Psoas muscle (tissue), 8 donors: Measurements from ENCODE around the gene BTBD16. TPM values are rescaled to one million over a fixed set of nuclear protein-coding genes. Genes with fewer than 3 reads are reported as not detected.

ENCODE experiments used
- ATAC-seq, 4 donors: fragments of 200-7000 bp; cut with Tn5 transposase; one replicate each; pipeline ENCODE4 v1.9.1; 2020; ENCODE audit warnings: moderate library complexity in 3 of 4, mild to moderate bottlenecking in 2 of 4
- DNase-seq, 2 donors: peaks; one replicate each; pipeline ENCODE4 v3.0.0-alpha.2; 2020
- H3K27ac ChIP-seq: fragments of 200-600 bp; one replicate; pipeline ENCODE4 v1.8.0; 2022
- H3K27me3 ChIP-seq, 3 donors: fragments of 200-600 bp in 1 of 3; one replicate each; pipeline versions ENCODE4 v1.6.1 to v1.8.0; 2013 to 2022; ENCODE audit warnings: low read length in 2 of 3, mild to moderate bottlenecking in 2 of 3, moderate library complexity in 1 of 3; ENCODE audit not compliant: insufficient read depth in 3 of 3
- H3K36me3 ChIP-seq, 2 donors: fragments of 200-600 bp in 1 of 2; one replicate each; pipeline versions ENCODE4 v1.6.1 to v1.8.0; 2013 to 2022; ENCODE audit warnings: low read depth in 1 of 2, mild to moderate bottlenecking in 1 of 2, moderate library complexity in 1 of 2; ENCODE audit not compliant: insufficient read depth in 1 of 2
- H3K4me1 ChIP-seq: fragments of 200-600 bp; one replicate; pipeline ENCODE4 v1.8.0; 2022
- H3K4me3 ChIP-seq: fragments of 200-600 bp; one replicate; pipeline ENCODE4 v1.8.0; 2022; ENCODE audit warnings: mild to moderate bottlenecking
- H3K9me3 ChIP-seq: fragments of 200-600 bp; one replicate; pipeline ENCODE4 v1.8.0; 2022
- WGBS, 3 donors: extraction: QIAGEN DNeasy Blood & Tissue Kit; methylation state at CpG; one replicate each; pipeline versions ENCODE4 v1.1.6 to v1.1.7; 2013; 5-methylcytosine and 5-hydroxymethylcytosine counted together
- intact Hi-C, 2 donors: fragments of 100-400 bp; cut with DNase I; formaldehyde crosslinking; loops; one replicate each; pipeline versions ENCODE4 v1.11.0 to v1.14.2; 2022
- polyA plus RNA-seq, 3 donors: library from polyadenylated mRNA; stranded (reverse); fragments of 200-250 nt; gene quantifications; one replicate each; pipeline ENCODE4 v1.2.3, GENCODE V29; 2013
- total RNA-seq, 4 donors: library from RNA; stranded (reverse); fragmentation: NEBNext Ultra II Directional in 2 of 4; extraction: Animal tissue kit (Norgen Biotek cat#: 25700) in 2 of 4; gene quantifications; one replicate each; pipeline versions ENCODE4 v1.2.1 to v1.2.4, GENCODE V29; 2021 to 2023
- TF ChIP-seq, protein P1 (sequence below): fragments of 200-600 bp; IDR thresholded peaks from one replicate; pipeline ENCODE4 v1.8.0; 2022; ENCODE audit warnings: antibody characterized with exemption
- donor health status: healthy with polysubstance abuse.
- donor health status: DM: no; HTN: no; CAD: no; lungs with moderate emphysema.
- donor health status: Bipolar disorder and iron deficiency.
- donor health status: healthy.
- donor health status: DM: yes; HTN: yes; CAD: no.
- donor health status: DM: no; HTN: no; CAD: no.
- donor health status: DM: no; HTN: no; CAD: no.
- donor health status: DM: yes; HTN: yes; CAD: no.

Gene BTBD16
- total and polyA plus RNA-seq, 7 donors, result 0.14 to 0.58 (median 0.32) TPM; not detected in 4

DNA sequence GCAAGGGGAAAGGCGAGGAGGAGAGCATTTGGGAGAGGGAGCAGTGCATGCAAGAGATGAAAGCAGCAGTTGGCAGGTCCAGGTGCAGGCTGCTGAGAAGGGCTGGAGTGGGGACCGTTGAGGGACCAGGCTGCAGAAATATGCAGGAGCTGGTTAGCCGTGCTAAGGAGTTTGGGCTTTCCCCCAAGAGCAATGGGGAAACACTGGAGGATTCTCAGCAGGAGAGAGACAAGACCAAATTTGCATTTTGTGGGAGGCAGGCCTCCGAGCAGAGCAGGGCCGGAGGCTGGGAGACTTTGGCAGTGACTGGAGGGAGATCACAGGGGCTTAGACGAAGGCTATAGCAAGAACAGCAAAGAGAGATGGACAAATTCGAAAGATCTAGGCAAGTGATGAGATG lies 11.8 kb downstream of the BTBD16 start:
- 66 to 69% (median 68%) methylated on average over 7 of the region's 7 CpGs for WGBS, 3 donors
- Histone ChIP-seq H3K27me3 (no peaks in the 10 kb centered on the region), H3K9me3 (no peaks in the 10 kb centered on the region), H3K36me3 (no peaks in the 10 kb centered on the region), H3K4me3 (no peak overlapping the region), H3K4me1 (peaks cover 38% of the 10 kb centered on the region), H3K27ac (peak overlapping the region; percentile 80)
- TF ChIP-seq, protein P1, sequence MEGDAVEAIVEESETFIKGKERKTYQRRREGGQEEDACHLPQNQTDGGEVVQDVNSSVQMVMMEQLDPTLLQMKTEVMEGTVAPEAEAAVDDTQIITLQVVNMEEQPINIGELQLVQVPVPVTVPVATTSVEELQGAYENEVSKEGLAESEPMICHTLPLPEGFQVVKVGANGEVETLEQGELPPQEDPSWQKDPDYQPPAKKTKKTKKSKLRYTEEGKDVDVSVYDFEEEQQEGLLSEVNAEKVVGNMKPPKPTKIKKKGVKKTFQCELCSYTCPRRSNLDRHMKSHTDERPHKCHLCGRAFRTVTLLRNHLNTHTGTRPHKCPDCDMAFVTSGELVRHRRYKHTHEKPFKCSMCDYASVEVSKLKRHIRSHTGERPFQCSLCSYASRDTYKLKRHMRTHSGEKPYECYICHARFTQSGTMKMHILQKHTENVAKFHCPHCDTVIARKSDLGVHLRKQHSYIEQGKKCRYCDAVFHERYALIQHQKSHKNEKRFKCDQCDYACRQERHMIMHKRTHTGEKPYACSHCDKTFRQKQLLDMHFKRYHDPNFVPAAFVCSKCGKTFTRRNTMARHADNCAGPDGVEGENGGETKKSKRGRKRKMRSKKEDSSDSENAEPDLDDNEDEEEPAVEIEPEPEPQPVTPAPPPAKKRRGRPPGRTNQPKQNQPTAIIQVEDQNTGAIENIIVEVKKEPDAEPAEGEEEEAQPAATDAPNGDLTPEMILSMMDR, result no peak
- no peak for DNase-seq
- intact Hi-C loops, result no loop called here
- no peak for ATAC-seq

DNA sequence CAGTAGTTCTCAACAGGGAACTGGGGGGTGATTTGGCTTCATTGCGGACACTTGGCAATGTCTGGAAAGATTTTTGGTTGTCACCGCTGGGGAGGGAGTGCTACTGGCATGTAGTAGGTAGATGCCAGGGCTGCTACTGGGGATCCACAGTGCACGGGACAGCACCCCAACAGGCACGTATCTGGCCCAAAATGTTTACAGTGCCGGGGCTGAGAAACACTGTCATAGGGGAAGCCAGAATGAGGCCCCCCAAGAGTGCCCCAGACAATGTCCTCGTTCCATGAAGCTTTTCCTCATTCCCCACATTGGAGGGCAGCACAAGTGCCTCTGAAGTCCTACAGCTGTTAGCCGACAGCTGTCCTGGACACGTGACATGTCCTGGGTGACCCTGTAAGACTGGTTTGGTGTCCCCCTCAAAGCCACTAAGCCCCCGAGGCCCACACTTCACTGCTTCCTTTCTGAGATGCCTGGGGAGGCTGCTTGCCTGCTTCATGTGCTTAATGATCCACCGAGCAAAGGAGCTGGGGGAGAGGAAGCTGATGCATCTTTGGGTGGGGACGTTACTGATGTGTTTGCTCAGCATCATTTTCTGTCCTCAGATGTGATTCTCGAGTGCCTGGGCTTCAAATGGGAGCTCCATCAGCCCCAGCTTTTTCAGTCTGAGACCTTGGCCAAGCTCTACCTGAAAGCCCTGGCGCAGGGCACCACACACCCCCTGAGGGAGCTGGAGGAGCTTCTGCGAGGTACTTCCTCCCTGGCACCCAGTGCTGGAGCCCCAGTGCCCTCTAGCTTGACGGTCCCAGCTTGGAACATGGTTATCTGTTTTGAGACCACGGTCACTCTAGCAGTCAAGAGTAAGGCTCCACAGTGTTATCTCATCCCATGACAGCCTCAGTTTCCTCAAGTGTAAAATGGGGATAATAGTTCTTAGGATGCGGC lies 14.7 kb downstream of the BTBD16 start:
- Histone ChIP-seq H3K27ac (peak overlapping the region; percentile 77), H3K4me1 (peaks cover 40% of the 10 kb centered on the region), H3K36me3 (no peaks in the 10 kb centered on the region), H3K27me3 (no peaks in the 10 kb centered on the region), H3K4me3 (no peak overlapping the region), H3K9me3 (no peaks in the 10 kb centered on the region)
- ATAC-seq (no peak), DNase-seq (no peak)
- TF ChIP-seq, protein P1, result no peak
- 71 to 83% (median 71%) methylated on average over 17 of the region's 17 CpGs for WGBS, 3 donors
- intact Hi-C loops, result loop anchor here in 1 of 2 donors (5.0 kb wide), 1 partner anchor 87 kb away; the partner anchor contains the start of gene PLEKHA1

DNA sequence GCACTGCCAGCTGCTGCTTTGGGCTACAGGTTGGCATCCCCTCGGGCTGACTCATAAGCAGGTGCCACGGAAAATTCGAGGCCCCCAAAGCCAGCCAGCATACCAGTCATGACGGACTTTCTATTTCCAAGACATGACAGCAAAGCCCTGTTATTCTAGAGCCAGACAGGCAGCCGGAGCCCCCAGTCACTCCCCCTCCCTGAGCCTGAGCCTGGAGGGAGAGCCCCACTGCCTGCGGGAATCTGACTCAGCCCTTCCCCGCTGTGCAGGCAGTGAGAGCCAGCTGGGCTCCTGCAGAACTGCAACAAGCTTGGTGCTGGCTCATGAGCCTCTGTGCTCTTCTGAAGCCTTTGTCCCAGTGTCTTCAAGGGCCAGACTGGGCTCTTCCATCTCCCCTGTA lies 15.8 kb downstream of the BTBD16 start:
- Histone ChIP-seq H3K4me1 (peaks cover 34% of the 10 kb centered on the region), H3K9me3 (no peaks in the 10 kb centered on the region), H3K36me3 (no peaks in the 10 kb centered on the region), H3K27ac (peak overlapping the region; percentile 77), H3K27me3 (no peaks in the 10 kb centered on the region), H3K4me3 (no peak overlapping the region)
- peak; percentile 81 to 89 for DNase-seq
- peak; percentile 95 to 96 (median 96) for ATAC-seq
- intact Hi-C loops, result loop anchor here in 1 of 2 donors (5.0 kb wide), 1 partner anchor 85 kb away; the partner anchor contains the start of gene PLEKHA1
- WGBS, 3 donors, result 17 to 40% (median 20%) methylated on average over 7 of the region's 7 CpGs
- TF ChIP-seq, protein P1, result no peak

DNA sequence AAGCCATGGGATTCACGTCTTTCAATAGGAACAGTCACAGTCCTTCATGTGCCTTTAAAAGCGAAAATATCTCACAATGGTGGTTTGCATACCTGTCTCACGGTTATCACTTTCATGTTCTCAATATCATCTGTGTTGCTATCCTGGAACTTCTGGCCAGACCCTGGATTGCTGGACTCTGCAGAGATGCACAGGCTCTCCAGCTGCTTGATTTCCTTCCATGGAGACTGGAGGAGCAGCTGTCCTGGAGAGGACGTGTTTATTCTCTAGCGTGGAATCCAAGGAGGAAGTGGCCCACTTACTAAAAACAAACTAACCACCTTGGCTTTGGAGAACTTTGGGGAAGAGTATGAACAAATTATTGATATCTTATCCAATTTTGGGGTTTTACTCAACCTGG lies 16.5 kb downstream of the BTBD16 start:
- Histone ChIP-seq H3K4me1 (peaks cover 28% of the 10 kb centered on the region), H3K9me3 (no peaks in the 10 kb centered on the region), H3K4me3 (no peak overlapping the region), H3K27me3 (no peaks in the 10 kb centered on the region), H3K27ac (peak overlapping the region; percentile 77), H3K36me3 (no peaks in the 10 kb centered on the region)
- ATAC-seq (no peak), DNase-seq (no peak)
- 25 to 32% (median 27%) methylated on average over 5 of the region's 5 CpGs for WGBS, 3 donors
- TF ChIP-seq, protein P1, result no peak
- intact Hi-C loops, result loop anchor here in 1 of 2 donors (5.0 kb wide), 1 partner anchor 85 kb away; the partner anchor contains the start of gene PLEKHA1
